Activated CD4-positive, alpha-beta T cell treated with anti-CD3 and anti-CD28 coated beads for 1 hour (primary cell): ENCODE data around the gene HEMGN.

ENCODE experiments used
- DNase-seq: peaks from one replicate; pipeline ENCODE4 v3.0.0-alpha.2; 2020

Gene HEMGN

DNA sequence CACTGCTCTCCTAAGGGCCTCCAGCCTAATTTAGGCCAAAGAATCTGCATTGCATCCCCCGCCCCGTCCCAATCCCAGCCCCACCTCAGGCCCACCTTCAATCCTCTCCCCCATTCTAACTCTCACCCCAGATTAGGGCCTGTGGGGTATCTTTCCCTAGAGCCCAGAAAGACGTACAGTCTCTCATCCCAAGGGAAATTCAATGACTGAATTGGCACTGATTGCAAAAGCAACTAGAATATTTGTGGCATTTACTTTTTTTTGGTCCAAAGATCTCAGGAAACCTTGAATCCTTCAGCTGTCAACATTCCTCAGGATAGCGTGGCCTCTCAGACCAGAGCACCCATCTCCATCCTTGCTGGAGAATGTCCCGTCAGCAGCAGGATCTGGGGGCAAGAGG, 46.2 kb downstream of the HEMGN start:
- DNase-seq: no peak

DNA sequence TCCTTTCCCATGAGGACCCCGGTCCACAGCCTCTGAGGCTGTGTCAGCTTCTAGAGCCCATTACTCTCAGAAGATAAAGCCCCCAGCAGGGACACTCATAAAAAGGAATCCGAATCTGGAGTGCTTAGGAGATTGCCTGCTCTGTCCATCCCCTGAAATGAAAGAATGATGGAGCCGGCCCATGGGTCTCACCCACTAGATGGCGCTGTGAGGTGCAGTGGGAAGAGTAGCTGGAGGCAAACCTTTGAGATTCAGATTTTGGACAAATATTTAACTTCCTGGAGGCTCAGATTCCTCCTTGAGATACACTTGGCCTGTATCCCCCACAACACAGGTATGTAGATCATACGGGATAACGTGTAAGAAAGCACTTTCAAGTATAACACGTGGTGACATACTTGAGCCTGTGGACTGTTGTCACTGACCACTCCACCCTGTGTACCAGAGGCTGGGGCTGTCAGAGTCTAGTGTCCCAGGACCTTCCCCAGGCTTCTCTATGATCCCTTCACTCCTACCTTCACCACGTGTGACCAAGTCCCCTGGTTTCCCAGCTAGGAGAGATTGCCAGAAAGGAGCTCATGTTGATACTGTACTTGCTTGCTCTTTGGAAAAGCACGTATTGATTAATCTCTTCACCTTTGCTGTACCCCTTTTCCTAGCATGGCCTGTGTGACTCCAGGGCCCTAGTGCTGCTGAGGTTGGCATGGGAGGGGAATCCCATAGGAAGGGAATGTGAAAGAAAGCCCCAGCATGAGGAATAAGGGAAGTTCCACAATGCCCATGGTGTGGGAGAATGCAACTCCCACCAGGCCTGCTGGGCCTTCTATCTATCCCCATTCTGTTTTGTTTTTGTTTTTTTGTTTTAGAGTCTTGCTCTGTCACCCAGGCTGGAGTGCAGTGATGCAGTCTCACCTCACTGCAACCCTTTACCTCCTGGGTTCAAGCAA, 47.8 kb downstream of the HEMGN start:
- peak; percentile 46 for DNase-seq

DNA sequence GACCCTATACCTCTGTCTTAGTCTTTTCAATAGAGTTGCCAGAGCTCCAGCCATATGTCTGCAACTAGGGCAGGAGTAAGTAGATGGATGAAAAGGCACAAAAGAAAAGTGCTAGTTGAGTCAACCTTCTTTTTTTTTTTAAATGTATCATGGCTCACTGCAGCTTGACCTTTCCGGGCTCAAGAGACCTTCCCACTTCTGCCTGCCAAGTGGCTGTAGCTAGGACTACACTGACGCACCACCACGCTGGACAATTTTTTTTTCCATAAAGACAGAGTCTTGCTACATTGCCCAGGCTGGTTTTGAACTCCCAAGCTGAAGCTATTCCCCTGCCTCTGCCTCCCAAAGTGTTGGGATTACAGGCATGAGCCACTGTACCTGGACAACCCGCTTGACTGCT, 57.6 kb downstream of the HEMGN start:
- no peak for DNase-seq
